ENCODE data around the gene NUP98.
A peak's percentile ranks its signal among the peaks of the same experiment; 100 is the strongest.
"Not testable (repeated sequence)": the region's sequence is repeated elsewhere in the genome, so short reads cannot be mapped to it uniquely, and the experiment has no call there.

NUP98 gene

DNA sequence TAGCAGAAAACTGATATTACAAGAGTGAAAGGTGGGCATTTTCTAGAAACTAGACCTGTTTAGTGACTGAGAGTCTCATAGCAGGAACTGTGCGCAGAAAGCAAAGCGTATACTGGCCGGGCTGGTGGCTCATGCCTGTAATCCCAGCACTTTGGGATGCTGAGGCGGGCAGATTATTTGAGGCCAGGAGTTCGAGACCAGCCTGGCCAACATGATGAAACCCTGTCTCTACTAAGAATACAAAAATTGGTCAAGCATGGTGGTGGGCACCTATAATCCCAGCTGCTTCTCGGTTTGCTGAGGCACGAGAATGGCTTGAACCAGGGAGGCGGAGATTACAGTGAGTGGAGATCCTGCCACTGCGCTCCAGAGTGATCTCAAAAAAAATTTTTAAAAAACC is 1.8 kb upstream of the NUP98 start:
- no peak for DNase-seq (ENCODE audit: low spot score)

GRCh38 chr11:3796801-3797328 is 489 bp downstream of the NUP98 start:
- DNase-seq (ENCODE audit: low spot score): no peak

DNA sequence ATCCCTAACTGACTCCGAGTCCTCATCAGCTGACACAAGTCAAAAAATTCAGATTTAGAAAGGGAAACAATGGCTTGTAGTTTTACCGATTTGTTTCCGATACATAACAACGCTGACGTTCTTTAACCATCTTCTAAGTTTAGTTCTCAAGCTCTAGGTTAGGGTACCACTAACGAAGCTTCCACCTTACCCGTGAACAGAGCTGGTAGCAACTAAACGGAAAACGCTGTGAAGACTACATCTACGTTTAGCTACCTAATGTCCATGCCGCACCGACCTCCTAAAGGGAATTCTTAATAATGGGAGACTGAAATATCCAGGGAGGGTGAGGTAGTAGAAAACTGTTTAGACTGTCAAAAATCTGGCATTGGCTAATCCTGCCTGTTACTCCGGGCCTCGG is 1.0 kb downstream of the NUP98 start:
- DNase-seq (ENCODE audit: low spot score): no peak

GRCh38 chr11:3796002-3796311 is 1.4 kb downstream of the NUP98 start:
- DNase-seq (ENCODE audit: low spot score): no peak

GRCh38 chr11:3795131-3796001 is 2.0 kb downstream of the NUP98 start:
- DNase-seq (ENCODE audit: low spot score): no peak

DNA sequence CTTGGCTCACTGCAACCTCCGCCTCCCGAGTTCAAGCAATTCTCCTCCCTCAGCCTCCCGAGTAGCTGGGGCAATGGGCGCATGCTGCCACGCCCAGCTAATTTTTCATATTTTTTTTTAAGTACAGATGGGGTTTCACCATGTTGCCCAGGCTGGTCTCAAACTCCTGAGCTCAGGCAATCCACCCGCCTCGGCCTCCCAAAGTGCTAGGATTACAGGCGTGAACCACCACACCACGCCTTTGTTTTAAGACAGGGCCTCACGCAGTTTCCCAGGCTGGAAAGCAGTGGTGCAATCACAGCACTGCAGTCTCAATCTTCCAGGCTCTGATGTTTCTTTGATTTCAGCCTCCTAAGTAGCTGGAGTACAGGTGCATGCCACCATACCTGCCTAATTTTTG is 3.0 kb downstream of the NUP98 start:
- DNase-seq (ENCODE audit: low spot score): not testable (repeated sequence)

- peak; percentile 24 for DNase-seq (ENCODE audit: low spot score)
These were observed 10.4 kb downstream of the NUP98 start for GRCh38 chr11:3786781-3787428.

- DNase-seq (ENCODE audit: low spot score): no peak
These were observed 13.7 kb downstream of the NUP98 start for GRCh38 chr11:3783611-3784010.

GRCh38 chr11:3782963-3783362 is 14.4 kb downstream of the NUP98 start:
- no peak for DNase-seq (ENCODE audit: low spot score)

DNA sequence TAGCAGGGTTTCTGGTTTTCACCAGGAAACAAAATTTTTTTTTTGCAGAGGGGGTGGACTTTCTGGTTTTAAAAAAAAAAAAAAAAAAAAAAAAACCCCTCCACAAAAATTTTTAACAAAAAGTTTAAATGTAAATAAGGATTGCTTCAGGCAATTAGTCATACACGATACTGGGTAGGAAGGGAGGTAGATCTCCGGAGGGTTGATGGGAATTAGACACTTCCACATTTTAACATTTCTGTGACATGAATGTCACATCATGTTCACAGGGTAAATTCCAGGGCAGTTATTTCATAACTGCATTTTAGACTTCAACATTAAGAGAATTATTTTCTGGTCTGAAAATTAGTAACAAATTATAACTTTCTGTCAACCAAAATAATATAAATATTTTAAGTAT is 15.9 kb downstream of the NUP98 start:
- DNase-seq (ENCODE audit: low spot score): peak; percentile 47

- DNase-seq (ENCODE audit: low spot score): no peak
These were observed 21.5 kb downstream of the NUP98 start for GRCh38 chr11:3775736-3776406.

DNA sequence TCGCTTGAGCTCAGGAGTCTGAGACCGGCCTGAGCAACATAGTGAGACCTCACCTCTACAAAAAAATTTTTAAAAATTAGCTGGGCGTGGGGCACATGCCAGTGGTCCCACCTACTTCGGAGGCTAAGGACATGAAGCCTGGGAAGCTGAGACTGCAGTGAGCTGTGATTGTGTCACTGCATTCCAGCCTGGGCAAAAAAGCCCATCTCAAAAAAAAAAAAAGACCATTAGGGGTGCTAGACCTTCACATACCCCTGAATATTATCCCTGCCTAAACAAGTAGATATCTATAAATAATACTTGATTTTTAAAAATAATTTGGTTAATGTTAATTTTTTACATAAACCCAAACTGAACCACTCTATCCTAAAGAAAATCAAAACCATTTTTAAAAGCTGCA is 24.2 kb downstream of the NUP98 start:
- DNase-seq (ENCODE audit: low spot score): no peak

DNA sequence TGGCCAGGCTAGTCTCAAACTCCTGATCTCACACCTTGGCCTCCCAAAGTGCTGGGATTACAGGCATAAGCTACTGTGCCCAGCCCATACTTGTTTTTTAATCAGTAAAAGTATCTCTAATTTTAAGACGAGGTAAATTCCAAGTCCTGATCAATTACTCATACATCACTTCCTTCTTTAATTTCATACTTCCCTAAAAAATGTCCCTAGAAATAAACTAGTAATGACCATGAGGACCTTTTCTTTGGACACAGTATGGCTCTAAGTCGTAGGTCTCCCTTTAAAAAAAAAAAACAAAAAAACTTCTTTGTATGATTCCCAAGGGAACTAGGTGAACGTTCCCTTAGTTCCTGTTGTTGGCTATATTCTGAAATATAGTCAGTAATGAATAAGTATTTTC is 29.8 kb downstream of the NUP98 start:
- no peak for DNase-seq (ENCODE audit: low spot score)

DNA sequence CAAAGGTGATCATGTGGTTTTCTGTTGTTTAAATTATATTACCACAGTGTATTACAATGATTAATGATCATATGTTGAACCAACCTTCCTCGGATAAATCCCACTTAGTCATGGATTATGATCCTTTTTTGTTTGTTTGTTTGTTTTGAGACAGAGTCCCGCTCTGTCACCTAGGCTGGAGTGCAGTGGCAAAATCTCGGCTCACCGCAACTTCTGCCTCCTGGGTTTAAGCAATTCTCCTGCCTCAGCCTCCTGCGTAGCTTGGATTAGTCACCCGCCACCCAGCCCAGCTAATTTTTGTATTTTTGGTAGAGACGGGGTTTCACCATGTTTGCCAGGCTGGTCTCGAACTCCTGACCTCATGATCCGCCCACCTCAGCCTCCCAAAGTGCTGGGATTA is 30.5 kb downstream of the NUP98 start:
- not testable (repeated sequence) for DNase-seq (ENCODE audit: low spot score)

DNA sequence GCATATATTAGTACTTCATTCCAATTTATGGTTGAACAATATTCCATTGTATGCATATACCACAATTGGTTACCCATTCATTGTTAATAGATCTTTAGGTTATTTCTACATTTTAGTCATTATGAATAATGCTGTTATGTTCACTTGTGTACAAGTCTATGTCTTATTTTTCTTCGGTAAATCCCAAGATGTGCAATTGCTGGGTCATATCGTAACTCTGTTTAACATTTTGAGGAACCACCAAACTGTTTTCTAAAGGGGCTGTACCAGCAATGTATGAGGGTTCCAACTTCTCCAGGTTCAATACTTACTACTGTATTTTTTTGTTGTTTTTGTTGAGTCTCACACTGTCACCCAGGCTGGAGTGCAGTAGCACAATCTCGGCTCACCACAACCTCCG is 33.1 kb downstream of the NUP98 start:
- no peak for DNase-seq (ENCODE audit: low spot score)

DNA sequence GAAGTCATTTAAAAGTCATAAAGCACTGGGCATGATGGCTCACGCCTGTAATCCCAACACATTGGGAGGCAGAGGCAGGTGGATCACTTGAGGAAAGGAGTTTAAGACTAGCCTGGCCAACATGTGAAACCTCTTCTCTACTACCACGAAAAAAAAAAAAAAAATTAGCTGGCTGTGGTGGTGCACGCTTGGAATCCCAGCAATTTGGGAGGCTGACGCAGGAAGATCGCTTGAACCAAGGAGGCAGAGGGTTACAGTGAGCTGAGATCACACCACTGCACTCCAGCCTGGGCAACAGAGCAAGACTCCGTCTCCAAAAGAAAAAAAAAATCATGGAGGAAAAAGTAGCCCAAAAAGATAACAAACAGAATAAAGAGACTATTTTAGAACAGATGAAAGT is 42.2 kb downstream of the NUP98 start:
- no peak for DNase-seq (ENCODE audit: low spot score)

DNA sequence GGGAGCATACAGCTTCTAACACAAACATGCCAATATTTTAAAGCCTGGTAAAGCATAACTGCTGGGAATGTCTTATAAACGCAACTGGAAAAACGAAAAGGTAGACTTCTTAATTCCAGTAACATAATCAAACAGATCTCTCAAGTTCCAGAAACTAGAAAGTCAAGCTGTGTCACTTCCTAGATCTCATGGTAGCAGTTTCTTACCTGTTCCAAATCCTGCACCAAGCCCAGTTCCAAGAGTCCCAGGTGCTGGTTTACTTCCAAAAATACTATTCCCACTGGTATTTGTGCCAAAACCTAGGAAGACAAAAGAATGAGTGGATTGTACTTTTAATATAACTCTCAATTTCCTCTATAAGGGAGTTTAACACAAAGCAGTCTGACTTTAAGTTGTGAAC is 44.2 kb downstream of the NUP98 start:
- DNase-seq (ENCODE audit: low spot score): no peak

DNA sequence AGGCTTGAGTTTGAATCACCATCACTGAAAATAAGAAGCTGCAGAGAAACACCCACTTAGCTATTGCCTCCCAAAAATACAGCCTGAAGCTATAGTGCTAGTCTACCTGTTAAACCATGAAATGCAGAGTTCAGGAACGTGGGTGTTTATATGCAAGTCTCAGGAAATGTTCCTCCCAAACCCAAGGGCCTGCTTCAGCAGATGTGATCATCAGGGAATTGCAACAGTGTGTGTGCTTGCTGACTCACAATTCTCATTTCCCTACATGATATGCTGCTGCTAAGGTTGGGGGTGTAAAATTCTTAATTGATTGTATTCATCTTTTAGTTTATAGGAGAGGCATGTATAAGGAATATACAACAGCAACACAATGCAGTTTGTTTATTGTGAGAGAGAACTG is 49.6 kb downstream of the NUP98 start:
- DNase-seq (ENCODE audit: low spot score): peak; percentile 44

- no peak for DNase-seq (ENCODE audit: low spot score)
These were observed 52.2 kb downstream of the NUP98 start for GRCh38 chr11:3745161-3745560.

GRCh38 chr11:3738723-3739122 is 58.6 kb downstream of the NUP98 start:
- DNase-seq (ENCODE audit: low spot score): no peak

DNA sequence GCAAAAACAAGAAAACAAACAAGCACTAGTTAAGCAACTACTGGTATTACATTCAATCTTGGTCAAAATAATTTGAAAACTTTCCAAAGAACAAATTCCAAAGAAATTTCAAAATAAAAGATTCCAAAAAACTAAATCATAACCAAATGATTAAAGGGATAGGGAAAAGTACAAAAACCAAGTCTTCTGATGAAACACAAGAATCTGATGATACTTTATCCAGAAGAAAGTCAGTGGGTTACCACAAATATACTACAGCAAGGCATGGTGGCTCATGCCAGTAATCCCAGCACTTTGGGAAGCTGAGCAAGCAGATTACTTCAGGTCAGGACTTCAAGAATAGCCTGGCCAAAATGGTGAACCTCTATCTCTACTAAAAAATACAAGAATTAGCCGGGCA is 59.1 kb downstream of the NUP98 start:
- DNase-seq (ENCODE audit: low spot score): no peak

DNA sequence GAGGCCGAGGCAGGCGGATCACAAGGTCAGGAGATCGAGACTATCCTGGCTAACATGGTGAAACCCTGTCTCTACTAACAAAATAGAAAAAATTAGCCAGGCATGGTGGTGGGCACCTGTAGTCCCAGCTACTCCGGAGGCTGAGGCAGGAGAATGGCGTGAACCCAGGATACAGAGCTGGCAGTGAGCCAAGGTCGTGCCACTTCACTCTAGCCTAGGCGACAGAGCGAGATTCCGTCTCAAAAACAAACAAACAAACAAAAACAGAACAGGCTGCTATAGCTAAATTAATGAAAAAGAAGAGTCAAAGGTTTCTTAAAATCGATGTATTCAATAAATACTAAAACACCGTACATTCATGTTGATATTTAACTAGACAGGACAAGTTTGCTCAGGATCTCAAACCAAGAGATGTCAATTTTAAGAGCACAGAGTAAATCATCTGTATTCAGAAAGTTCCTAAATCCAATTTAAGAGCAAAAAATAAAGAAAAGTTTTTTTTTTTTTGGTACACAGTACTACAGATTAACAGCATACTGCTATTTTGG is 59.9 kb downstream of the NUP98 start:
- no peak for DNase-seq (ENCODE audit: low spot score)

- DNase-seq (ENCODE audit: low spot score): no peak
These were observed 60.5 kb downstream of the NUP98 start for GRCh38 chr11:3736816-3737215.

Data from kidney tubule cell (primary cell).